Measurements from ENCODE around the gene SPATA4. TPM values are rescaled to one million over a fixed set of nuclear protein-coding genes. Genes with fewer than 3 reads are reported as not detected.
"Not testable (repeated sequence)": the region's sequence is repeated elsewhere in the genome, so short reads cannot be mapped to it uniquely, and the experiment has no call there.

The SPATA4 gene
- total and polyA plus RNA-seq, 2 of the 4 experiments (the other 2 are of a cell fraction) = under 0.01 to 0.09 TPM

GRCh38 chr4:176212351-176212750 lies 17.0 kb upstream of the SPATA4 start:
- H3K36me3 ChIP-seq (ENCODE audit: control insufficient read depth, insufficient read depth, low read length); ATAC-seq (ENCODE audit: low read depth); H3K79me1 ChIP-seq (ENCODE audit: low read depth in 1 of 2, low read length in 2 of 2); BruUV-seq (replicated peaks); H2AK9ac ChIP-seq (replicated peaks; ENCODE audit: low read depth, low read length, poor library complexity); H2BK120ac ChIP-seq (ENCODE audit: low read depth, low read length); H3K27ac ChIP-seq (ENCODE audit: insufficient read depth, low read length); H2BK20ac ChIP-seq (ENCODE audit: low read depth, low read length); H2AFZ ChIP-seq (replicated peaks; ENCODE audit: low read length, poor library complexity); H3K14ac ChIP-seq (replicated peaks; ENCODE audit: low read depth, low read length); dilution Hi-C loops (cut with HindIII; ENCODE audit: low sequenced_read_pairs, unreplicated experiment); H2AK5ac ChIP-seq (ENCODE audit: low read depth, low read length); H4K91ac ChIP-seq (ENCODE audit: insufficient read depth, low read depth, low read length); H3K4me1 ChIP-seq (ENCODE audit: control insufficient read depth, insufficient read depth, low read length); H2BK15ac ChIP-seq (ENCODE audit: low read depth, low read length); H3K9ac ChIP-seq (ENCODE audit: low read depth, low read length); H3K18ac ChIP-seq (ENCODE audit: low read depth, low read length); H2BK5ac ChIP-seq (ENCODE audit: low read depth, low read length, poor library complexity, severe bottlenecking); H3K23ac ChIP-seq (ENCODE audit: low read depth, low read length); H4K5ac ChIP-seq (ENCODE audit: low read depth, low read length); intact Hi-C loops (cut with micrococcal nuclease); H3K4me2 ChIP-seq (ENCODE audit: low read depth, low read length); H3K56ac ChIP-seq (ENCODE audit: extremely low read depth, insufficient read depth, low read length); H3K27me3 ChIP-seq (ENCODE audit: control insufficient read depth, insufficient read depth, low read length); DNase-seq; H3K9me1 ChIP-seq (ENCODE audit: insufficient read depth, low read length); H3K9me3 ChIP-seq (ENCODE audit: control insufficient read depth, insufficient read depth, low read length); H4K8ac ChIP-seq (ENCODE audit: low read depth in 2 of 2, low read length in 2 of 2); H4K20me1 ChIP-seq (ENCODE audit: insufficient read depth, low read length); H3K4ac ChIP-seq (ENCODE audit: low read depth, low read length); in situ Hi-C loops (cut with MboI; ENCODE audit: low sequenced_read_pairs); H3K4me3 ChIP-seq (ENCODE audit: insufficient read depth, low read depth, low read length): not testable (repeated sequence)
- ChIA-PET POLR2A (ENCODE audit: unreplicated experiment) (interaction anchor here (0.6 kb wide), 1 partner anchor 325 kb away, joined by 4 read pairs; no protein-coding TSS in a partner anchor), CTCF (interaction anchor here (1.2 kb wide), 1 partner anchor 129 kb away, joined by 3 read pairs; no protein-coding TSS in a partner anchor)
- no CpG with 5 or more reads among the region's 3 CpGs for WGBS, 2 experiments (ENCODE audit: extremely low coverage in 2 of 2, insufficient read length in 1 of 2)
